GM21360 (cell line): Measurements from ENCODE around the gene MFSD1.

Experiments
- ATAC-seq: cut with Tn5 transposase; IDR thresholded peaks from one replicate; pipeline ENCODE4 v1.9.1; 2021; ENCODE audit warnings: mild to moderate bottlenecking, moderate library complexity; ENCODE audit not compliant: unreplicated experiment

MFSD1 gene

GRCh38 chr3:158864492-158864891, 62.6 kb downstream of the MFSD1 start:
- ATAC-seq = no peak

- ATAC-seq = no peak
Observed at GRCh38 chr3:158875700-158876099, 73.8 kb downstream of the MFSD1 start.
